Right hindlimb (tissue), 1 donor: ENCODE results near the gene ARID3A.
"Not testable (repeated sequence)": the region's sequence is repeated elsewhere in the genome, so short reads cannot be mapped to it uniquely, and the experiment has no call there.

Source experiments
- DNase-seq: peaks from one replicate; pipeline ENCODE4 v3.0.0-alpha.2; 2018

ARID3A gene

DNA sequence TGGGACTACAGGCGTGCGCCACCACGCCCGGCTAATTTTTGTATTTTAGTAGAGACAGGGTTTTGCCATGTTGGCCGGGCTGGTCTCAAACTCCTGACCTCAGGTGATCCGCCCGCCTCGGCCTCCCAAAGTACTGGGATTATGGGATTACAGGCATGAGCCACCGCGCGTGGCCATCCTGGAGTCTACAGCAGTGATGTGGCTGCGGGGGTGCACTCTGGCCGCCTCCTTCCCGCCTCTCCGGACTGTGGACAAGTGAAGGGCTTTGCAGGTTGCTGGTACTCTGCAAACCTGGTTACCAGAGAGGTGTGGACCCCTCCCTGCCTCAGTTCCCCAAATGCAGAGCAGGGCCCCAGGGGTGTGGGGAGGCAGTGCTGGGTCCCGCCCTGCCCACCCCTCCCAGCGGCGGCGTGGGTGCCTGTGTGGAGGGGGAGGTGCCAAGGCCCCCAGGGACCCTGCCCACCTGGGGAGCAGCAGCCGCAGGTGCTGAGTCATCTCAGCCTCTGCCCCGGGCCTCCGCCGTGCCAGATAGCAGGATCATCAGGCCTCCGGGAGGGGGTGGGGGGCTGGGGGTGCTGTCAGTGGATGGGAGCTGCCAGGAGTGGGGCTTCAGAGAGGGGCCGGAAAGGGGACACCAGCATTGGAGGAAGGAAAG, 23.1 kb downstream of the ARID3A start:
- DNase-seq: peak; percentile 24

GRCh38 chr19:950352-951066, 24.7 kb downstream of the ARID3A start:
- DNase-seq: no peak

DNA sequence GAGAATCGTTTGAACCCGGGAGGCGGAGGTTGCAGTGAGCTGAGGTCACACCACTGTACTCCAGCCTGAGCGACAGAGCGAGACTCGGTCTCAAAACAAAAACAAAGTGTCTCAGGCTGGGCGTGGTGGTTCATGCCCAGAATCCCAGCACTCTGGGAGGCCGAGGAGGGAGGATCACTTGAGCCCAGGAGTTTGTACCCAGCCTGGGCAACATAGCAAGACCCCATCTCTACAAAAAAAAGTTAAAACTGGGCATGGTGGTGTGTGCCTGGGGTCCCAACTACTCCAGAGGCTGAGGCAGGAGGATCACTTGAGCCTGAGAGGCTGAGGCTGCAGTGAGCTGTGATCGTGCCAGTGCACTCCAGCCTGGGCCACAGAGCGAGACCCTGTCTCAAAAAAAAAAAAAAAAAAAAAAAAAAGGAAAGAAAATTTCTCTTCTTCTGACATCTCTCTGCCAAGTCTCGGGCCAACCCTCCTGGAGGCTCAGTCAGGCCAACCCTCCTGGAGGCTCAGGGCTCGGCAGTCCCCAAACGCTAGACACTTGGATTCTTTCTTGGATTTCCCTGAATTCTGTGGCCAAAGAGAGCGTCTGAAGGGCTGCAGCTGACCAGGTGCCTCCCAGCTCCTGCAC, 26.3 kb downstream of the ARID3A start:
- DNase-seq: no peak

GRCh38 chr19:952680-953444, 27.0 kb downstream of the ARID3A start:
- DNase-seq: no peak

GRCh38 chr19:953445-954271, 27.8 kb downstream of the ARID3A start:
- peak; percentile 24 for DNase-seq

- DNase-seq: peak; percentile 18
Observed at GRCh38 chr19:954272-954671, 28.4 kb downstream of the ARID3A start.

DNA sequence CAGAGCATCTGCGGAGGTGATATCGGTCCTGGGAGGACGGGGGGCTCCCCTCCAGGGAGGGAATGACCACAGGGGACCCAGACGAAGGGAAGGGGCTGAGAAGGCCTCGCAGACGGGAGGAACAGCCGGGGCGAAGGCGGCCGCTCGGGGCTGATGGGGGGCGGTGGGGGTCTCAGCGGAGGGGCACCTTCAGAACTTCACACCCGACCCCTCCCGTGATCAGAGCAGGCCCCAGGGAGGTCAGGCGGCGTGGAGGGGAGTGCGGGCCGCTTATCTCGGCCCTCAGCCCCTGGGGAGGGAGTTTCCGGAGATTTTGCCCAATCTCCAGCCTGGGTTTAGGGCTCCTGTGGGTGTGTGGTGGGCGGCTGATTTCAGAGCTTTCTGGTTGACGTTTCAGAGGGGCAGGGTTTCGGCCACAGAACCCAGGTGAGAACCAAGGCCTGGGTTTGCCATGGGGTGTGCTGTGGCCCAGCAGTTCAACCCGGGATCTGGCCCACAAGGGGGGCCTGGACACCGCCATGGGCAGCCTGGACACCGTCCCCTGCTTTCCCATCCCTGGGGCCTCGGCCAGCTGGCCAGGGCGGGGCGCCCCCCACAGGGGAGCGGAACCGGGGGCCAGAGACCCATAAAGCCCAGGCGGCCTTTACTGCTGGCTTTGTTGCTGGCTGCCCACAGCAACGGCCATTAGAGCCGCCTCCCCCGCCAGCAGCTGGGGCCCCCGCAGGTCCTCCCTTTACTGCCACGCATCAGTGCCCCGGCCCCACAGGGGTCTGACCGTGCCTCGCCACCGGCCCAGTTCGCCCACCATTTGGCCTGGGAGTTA, 29.0 kb downstream of the ARID3A start:
- peak; percentile 17 for DNase-seq

- no peak for DNase-seq
Observed at GRCh38 chr19:955803-956765, 30.2 kb downstream of the ARID3A start.

GRCh38 chr19:956766-957440, 31.1 kb downstream of the ARID3A start:
- DNase-seq: peak; percentile 27

DNA sequence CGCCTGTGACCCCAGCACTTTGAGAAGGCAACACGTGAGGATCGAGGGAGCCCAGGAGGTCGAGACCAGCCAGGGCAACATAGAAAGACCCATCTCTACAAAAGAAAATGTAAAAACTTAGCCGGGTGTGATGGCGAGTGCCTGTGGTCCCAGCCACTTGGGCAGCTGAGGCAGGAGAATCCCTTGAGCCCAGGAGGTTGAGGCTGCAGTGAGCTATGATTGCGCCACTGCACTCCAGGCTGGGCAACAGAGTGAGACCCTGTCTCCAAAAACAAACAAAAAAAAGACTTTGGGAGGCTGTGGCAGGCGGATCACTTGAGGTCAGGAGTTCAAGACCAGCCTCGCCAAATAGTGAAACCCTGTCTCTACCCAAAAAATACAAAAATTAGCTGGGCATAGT, 31.7 kb downstream of the ARID3A start:
- not testable (repeated sequence) for DNase-seq

DNA sequence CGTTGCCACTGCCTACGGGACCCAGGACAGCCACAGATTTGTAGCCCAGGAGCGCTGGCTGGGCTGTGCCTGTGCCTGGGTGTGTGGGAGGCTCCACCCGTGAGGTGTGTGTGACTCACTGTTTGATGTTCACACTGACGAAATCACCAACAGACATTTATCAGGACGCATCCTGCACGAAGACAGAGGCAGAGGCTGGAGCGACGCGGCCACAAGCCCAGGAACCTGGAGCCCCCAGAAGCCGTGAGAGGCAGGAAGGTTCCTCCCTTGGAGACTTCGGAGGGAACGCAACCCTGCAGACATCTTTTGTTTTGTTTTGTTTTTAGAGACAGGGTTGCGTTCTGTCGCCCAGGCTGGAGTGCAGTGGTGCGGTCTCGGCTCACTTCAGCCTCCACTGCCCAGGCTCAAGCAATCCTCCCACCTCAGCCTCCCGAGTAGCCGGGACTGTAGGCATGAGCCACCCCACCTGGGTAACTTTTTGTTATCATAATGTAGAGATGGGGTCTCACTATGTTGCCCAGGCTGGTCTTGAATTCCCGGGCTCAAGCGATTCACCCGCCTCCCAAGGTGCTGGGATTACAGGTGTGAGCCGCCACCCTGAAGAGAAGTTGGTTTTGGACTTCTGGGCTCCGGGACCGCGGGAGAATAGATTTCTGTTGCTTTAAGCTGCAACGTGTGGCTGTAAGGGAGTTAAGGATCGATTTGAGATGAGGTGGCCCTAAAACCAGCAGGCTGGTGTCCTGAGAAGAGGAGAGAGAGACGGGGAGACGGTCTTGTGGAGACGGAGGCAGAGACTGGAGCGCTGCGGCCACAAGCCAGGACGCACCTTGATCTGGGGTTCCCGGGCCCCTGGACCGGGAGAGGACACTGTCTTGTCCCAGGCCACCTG, 33.4 kb downstream of the ARID3A start:
- DNase-seq: peak; percentile 13

DNA sequence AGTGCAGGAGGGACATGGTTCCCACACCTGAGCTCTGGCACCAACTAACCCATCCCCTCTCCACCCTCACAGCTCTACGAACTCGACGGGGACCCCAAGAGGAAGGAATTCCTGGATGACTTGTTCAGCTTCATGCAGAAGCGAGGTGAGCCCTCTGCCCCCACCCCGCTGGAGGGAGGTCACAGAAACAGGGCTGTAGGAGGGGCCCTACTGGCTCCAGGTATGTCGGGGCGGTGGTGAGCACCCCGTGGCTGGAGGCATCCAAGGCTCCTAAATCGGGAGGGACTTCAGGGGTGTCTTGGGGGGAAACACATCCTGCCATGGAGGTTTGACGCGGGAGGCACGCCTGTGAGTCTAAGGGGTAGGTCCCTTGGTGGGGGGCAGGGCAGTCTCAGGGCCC, 34.2 kb downstream of the ARID3A start:
- DNase-seq: peak; percentile 18

DNA sequence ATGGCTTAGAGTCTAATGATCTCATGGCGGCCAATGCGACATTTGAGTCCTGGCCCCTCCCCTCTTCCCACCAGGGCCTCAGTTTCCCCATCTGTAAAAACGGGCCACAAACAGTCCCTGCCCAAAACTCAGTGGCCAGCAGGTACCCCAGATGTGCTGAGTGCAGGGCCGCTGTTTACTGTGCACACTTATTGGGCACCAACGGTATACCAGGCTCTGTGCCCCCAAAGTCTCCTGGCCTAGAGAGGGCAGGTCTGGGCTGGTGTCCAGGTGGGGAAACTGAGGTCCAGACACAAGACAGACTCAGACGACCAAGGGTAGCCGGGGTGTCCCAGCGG, 34.7 kb downstream of the ARID3A start:
- DNase-seq: peak; percentile 17

GRCh38 chr19:961866-962620, 36.2 kb downstream of the ARID3A start:
- DNase-seq: peak; percentile 37

GRCh38 chr19:962683-963400, 37.0 kb downstream of the ARID3A start:
- DNase-seq: no peak

DNA sequence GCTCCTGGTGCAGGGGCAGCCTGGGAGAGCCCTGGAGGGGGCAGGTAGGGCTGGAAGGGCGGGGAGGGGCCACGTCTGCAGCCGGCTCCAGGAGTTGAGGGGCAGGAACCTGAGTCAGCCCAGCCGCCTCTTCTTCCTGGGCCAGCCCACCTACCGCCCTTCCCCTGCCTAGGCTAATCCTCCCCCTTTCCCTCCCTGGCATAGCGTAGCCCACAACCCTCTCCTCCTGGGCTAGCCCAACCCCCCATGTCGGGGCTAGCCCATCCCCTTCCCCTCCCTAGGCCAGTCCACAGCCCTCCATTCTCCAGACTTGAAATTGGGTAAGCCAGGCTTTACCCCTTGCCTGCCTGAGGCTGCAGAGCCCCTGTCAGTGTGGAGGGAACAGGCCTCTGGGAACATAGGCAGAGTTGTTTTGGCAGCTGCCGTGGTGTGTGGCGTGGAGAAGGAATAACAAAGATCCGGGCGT, 37.7 kb downstream of the ARID3A start:
- DNase-seq: peak; percentile 43

GRCh38 chr19:964116-964520, 38.3 kb downstream of the ARID3A start:
- DNase-seq: no peak
